A549 (cell line): ENCODE measurements around the gene ZNF354B. TPM values are rescaled to one million over a fixed set of nuclear protein-coding genes. Genes with fewer than 3 reads are reported as not detected.

Experiments used
- BHLHE40 ChIP-seq: IDR thresholded peaks from 2 replicates; pipeline ENCODE4 v1.6.1; 2012; ENCODE audit warnings: low read depth, low read length, inconsistent platforms
- CBX8 ChIP-seq: fragments of 200-600 bp; sonication (generic); IDR thresholded peaks from 2 replicates; pipeline ENCODE4 v1.6.1; 2016
- CHD4 ChIP-seq: fragments of 200-600 bp; sonication (generic); IDR thresholded peaks from 2 replicates; pipeline ENCODE4 v1.6.1; 2016; ENCODE audit warnings: antibody characterized with exemption, mild to moderate bottlenecking, borderline replicate concordance
- EP300 ChIP-seq, 2 experiments: fragments of >200 bp; sonication (Bioruptor Twin); formaldehyde crosslinking; IDR thresholded peaks; 2 replicates in 1 of 2; 3 replicates in 1 of 2; pipeline ENCODE4 v1.6.1; 2016 to 2017
- ESRRA ChIP-seq: fragments of 150-350 bp; IDR thresholded peaks from 2 replicates; pipeline ENCODE4 v1.6.1; 2014; ENCODE audit warnings: mild to moderate bottlenecking, low read length, borderline replicate concordance
- FOSL2 ChIP-seq, 2 experiments: fragments of 450-650 bp in 1 of 2; fragments of >200 bp in 1 of 2; sonication (Bioruptor Twin) in 1 of 2; formaldehyde crosslinking; IDR thresholded peaks; 2 replicates each; pipeline versions ENCODE4 v1.5.0 to v1.6.1; 2016 to 2020; ENCODE audit warnings: mild to moderate bottlenecking in 1 of 2, moderate library complexity in 1 of 2
- HDAC2 ChIP-seq: fragments of 200-600 bp; sonication (generic); IDR thresholded peaks from 2 replicates; pipeline ENCODE4 v1.6.1; 2016
- HOXA7 ChIP-seq: fragments of 250-450 bp; sonication (Bioruptor Pico); IDR thresholded peaks from 2 replicates; pipeline ENCODE4 v1.5.0; 2020; ENCODE audit warnings: mild to moderate bottlenecking, moderate library complexity
- HOXB5 ChIP-seq: fragments of 250-450 bp; sonication (Bioruptor Pico); IDR thresholded peaks from 2 replicates; pipeline ENCODE4 v1.5.0; 2020; ENCODE audit warnings: mild to moderate bottlenecking, moderate library complexity
- MYC ChIP-seq: IDR thresholded peaks from 2 replicates; pipeline ENCODE4 v1.6.1; 2012; ENCODE audit warnings: mild to moderate bottlenecking, inconsistent platforms, low read length, improper control_type of control experiment, borderline replicate concordance
- NFE2L2 ChIP-seq: fragments of 150-350 bp; conservative IDR thresholded peaks from 2 replicates; pipeline ENCODE4 v1.6.1; 2014; ENCODE audit warnings: low read length
- RARB ChIP-seq: fragments of 250-450 bp; sonication (Bioruptor Pico); IDR thresholded peaks from 2 replicates; pipeline ENCODE4 v1.8.0; 2021; ENCODE audit warnings: mild to moderate bottlenecking, moderate library complexity
- RCOR1 ChIP-seq: fragments of 150-350 bp; IDR thresholded peaks from 2 replicates; pipeline ENCODE4 v1.6.1; 2014; ENCODE audit warnings: antibody characterized with exemption, low read length, low read depth
- RFX5 ChIP-seq: fragments of 450-650 bp; IDR thresholded peaks from 2 replicates; pipeline ENCODE4 v1.7.1; 2014; ENCODE audit warnings: antibody characterized with exemption, mild to moderate bottlenecking, moderate library complexity
- SREBF2 ChIP-seq: fragments of 450-650 bp; IDR thresholded peaks from 2 replicates; pipeline ENCODE4 v1.6.1; 2014; ENCODE audit warnings: mild to moderate bottlenecking, moderate library complexity
- ZNF302 ChIP-seq: fragments of 250-450 bp; sonication (Bioruptor Pico); IDR thresholded peaks from 2 replicates; pipeline ENCODE4 v1.9.0; 2021; ENCODE audit warnings: inconsistent platforms, mild to moderate bottlenecking, moderate library complexity
- ZSCAN20 ChIP-seq: fragments of 250-450 bp; sonication (Bioruptor Pico); IDR thresholded peaks from 2 replicates; pipeline ENCODE4 v1.8.0; 2022; ENCODE audit warnings: mild to moderate bottlenecking, moderate library complexity
- polyA plus RNA-seq, 4 experiments: library from polyadenylated mRNA; depleted of rRNA in 3 of 4; stranded (reverse); fragments of >200 nt; fragmentation: RNase III in 1 of 4; extraction: RNeasy Plus Mini Kit Qiagen cat#74134 plus additional on column Dnase treatment in 1 of 4; gene quantifications; 2 replicates in 3 of 4; 3 replicates in 1 of 4; pipeline ENCODE4 v1.2.3, GENCODE V29; 2011 to 2017
- TF ChIP-seq, protein P1 (sequence below): fragments of 250-450 bp; sonication (Bioruptor Pico); IDR thresholded peaks from 2 replicates; pipeline ENCODE4 v1.5.0; 2021; ENCODE audit warnings: mild to moderate bottlenecking, moderate library complexity, borderline replicate concordance
- TF ChIP-seq, protein P2 (sequence below): IDR thresholded peaks from 2 replicates; pipeline ENCODE4 v1.6.1; 2012
- TF ChIP-seq, protein P3 (sequence below): fragments of >200 bp; sonication (Bioruptor Twin); formaldehyde crosslinking; IDR thresholded peaks from 3 replicates; pipeline ENCODE4 v1.6.1; 2016
- TF ChIP-seq, protein P4 (sequence below): fragments of >200 bp; sonication (Bioruptor Twin); formaldehyde crosslinking; IDR thresholded peaks from 2 replicates; pipeline ENCODE4 v1.6.1; 2016
- TF ChIP-seq, protein P5 (sequence below): IDR thresholded peaks from 2 replicates; pipeline ENCODE4 v1.6.1; 2012
- TF ChIP-seq, protein P6 (sequence below): fragments of >200 bp; sonication (Bioruptor Twin); formaldehyde crosslinking; IDR thresholded peaks from 3 replicates; pipeline ENCODE4 v1.5.1; 2016

Gene ZNF354B
- polyA plus RNA-seq, 2 of the 4 experiments (the other 2 are of a cell fraction), result 7.5 to 10.3 TPM

DNA sequence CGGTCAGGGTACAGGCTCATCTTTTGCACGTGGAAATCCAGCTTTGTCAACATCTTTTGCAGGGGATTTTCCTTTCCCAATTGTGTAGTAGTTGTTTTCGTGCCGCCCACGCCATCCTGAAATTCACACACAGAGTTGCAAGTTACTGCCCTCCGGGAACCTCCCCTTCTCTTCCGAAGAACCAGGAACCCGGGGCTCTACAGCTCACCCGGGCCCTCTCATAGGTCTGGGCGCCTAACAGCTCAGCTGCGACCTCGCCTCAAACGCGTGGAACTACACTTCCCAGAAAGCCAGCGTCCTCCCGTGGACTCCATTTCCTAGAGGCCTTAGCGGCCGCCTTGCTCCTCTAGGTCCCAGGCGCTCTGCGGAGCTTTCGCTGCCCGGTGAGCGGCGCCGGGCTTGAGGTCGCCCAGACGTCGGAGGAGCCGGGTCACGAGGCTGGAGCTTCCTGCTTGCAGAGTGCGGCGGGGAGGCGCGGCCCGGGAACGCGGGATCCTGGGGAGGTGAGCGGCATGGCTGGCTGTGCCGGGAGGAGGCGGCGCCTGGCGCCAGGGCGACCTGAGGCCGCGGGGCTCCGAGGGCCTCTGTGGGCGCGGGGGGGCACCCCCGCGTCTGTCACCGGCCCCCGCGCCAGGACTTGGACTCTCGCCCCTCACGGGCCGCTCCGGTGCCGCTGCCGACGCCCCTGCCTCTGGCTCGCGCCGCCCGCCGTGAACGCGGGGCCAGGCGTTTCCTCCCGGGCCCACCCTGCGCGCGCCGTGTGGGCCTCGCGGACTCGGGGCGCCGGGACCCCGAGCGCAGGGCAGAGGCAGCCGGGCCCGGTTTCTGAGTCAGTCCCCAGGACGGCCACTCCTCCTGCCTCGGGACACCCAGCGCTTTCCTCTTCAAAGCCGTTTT is at the start of gene ZNF354B (continued):
- TF ChIP-seq MYC (peak; percentile 37; the same call in 1 of the 2 replicates), BHLHE40 (no peak), CBX8 (no peak), HDAC2 (no peak), ZNF302 (no peak), HOXA7 (CRISPR knock-in tag) (no peak), RCOR1 (no peak), EP300 (IDR thresholded peaks at IDR 0.05) (no peak), FOSL2 (IDR thresholded peaks at IDR 0.05) (no peak), FOSL2 (CRISPR knock-in tag; IDR thresholded peaks at IDR 0.05) (no peak), RFX5 (no peak), CHD4 (no peak), NFE2L2 (no peak), SREBF2 (no peak), ESRRA (no peak), ZSCAN20 (no peak), RARB (no peak), HOXB5 (CRISPR knock-in tag) (no peak)
- TF ChIP-seq, protein P1, sequence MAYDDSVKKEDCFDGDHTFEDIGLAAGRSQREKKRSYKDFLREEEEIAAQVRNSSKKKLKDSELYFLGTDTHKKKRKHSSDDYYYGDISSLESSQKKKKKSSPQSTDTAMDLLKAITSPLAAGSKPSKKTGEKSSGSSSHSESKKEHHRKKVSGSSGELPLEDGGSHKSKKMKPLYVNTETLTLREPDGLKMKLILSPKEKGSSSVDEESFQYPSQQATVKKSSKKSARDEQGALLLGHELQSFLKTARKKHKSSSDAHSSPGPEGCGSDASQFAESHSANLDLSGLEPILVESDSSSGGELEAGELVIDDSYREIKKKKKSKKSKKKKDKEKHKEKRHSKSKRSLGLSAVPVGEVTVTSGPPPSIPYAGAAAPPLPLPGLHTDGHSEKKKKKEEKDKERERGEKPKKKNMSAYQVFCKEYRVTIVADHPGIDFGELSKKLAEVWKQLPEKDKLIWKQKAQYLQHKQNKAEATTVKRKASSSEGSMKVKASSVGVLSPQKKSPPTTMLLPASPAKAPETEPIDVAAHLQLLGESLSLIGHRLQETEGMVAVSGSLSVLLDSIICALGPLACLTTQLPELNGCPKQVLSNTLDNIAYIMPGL (CRISPR knock-in tag), result no peak
- TF ChIP-seq, protein P2, sequence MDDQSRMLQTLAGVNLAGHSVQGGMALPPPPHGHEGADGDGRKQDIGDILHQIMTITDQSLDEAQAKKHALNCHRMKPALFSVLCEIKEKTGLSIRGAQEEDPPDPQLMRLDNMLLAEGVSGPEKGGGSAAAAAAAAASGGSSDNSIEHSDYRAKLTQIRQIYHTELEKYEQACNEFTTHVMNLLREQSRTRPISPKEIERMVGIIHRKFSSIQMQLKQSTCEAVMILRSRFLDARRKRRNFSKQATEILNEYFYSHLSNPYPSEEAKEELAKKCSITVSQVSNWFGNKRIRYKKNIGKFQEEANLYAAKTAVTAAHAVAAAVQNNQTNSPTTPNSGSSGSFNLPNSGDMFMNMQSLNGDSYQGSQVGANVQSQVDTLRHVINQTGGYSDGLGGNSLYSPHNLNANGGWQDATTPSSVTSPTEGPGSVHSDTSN, result no peak
- TF ChIP-seq, protein P3, sequence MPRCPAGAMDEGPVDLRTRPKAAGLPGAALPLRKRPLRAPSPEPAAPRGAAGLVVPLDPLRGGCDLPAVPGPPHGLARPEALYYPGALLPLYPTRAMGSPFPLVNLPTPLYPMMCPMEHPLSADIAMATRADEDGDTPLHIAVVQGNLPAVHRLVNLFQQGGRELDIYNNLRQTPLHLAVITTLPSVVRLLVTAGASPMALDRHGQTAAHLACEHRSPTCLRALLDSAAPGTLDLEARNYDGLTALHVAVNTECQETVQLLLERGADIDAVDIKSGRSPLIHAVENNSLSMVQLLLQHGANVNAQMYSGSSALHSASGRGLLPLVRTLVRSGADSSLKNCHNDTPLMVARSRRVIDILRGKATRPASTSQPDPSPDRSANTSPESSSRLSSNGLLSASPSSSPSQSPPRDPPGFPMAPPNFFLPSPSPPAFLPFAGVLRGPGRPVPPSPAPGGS, result 0 out of 3 replicates have a peak, but pooled peaks have one; percentile 38
- TF ChIP-seq, protein P4, sequence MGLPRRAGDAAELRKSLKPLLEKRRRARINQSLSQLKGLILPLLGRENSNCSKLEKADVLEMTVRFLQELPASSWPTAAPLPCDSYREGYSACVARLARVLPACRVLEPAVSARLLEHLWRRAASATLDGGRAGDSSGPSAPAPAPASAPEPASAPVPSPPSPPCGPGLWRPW, result no peak
- TF ChIP-seq, protein P5, sequence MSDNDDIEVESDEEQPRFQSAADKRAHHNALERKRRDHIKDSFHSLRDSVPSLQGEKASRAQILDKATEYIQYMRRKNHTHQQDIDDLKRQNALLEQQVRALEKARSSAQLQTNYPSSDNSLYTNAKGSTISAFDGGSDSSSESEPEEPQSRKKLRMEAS, result peak; percentile 93
- TF ChIP-seq, protein P6, sequence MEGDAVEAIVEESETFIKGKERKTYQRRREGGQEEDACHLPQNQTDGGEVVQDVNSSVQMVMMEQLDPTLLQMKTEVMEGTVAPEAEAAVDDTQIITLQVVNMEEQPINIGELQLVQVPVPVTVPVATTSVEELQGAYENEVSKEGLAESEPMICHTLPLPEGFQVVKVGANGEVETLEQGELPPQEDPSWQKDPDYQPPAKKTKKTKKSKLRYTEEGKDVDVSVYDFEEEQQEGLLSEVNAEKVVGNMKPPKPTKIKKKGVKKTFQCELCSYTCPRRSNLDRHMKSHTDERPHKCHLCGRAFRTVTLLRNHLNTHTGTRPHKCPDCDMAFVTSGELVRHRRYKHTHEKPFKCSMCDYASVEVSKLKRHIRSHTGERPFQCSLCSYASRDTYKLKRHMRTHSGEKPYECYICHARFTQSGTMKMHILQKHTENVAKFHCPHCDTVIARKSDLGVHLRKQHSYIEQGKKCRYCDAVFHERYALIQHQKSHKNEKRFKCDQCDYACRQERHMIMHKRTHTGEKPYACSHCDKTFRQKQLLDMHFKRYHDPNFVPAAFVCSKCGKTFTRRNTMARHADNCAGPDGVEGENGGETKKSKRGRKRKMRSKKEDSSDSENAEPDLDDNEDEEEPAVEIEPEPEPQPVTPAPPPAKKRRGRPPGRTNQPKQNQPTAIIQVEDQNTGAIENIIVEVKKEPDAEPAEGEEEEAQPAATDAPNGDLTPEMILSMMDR, result no peak
